Measurements from ENCODE around the gene ZHX3.
A peak's percentile ranks its signal among the peaks of the same experiment; 100 is the strongest.

DNA sequence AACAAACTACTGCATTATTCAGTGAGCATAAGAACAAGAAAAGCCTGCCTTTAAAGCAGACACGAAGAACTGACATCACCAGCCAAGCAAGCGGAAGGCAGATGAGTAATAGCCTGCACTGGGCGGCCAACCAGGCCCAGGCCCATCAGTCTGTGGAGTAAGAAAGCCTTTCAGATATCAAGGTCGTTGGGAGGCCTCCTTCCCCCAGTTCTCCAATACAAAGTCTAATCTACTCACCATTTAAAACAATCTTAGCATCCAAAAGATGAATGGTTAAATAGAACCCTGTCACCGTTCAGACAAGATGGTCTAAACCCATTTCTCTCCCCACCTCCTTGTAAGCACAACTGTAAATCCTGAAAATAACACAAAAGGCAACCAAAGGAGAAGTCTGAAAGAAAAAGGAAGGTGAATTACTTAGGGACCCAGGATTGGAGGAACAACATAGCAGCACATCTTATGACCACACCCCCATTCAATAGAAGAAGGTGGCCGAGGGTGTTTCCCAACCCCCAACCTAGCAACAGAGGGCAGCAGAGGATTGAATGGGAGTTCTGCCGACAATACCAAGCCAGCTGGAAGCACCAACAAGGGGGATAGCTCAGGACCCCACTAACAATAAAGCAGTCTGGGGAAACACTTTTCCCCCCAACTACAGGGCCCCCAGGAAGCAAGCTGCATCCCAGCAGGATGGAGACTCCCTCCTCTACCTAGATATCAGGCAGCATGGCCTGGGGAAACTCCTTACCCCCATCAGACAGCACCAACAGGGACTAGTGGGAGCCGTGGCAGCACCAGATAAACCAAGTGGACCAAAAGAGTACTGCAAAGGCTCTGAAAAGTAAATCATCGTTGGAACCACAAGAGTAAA lies 67.9 kb downstream of the ZHX3 start:
- TF ChIP-seq, protein P1, sequence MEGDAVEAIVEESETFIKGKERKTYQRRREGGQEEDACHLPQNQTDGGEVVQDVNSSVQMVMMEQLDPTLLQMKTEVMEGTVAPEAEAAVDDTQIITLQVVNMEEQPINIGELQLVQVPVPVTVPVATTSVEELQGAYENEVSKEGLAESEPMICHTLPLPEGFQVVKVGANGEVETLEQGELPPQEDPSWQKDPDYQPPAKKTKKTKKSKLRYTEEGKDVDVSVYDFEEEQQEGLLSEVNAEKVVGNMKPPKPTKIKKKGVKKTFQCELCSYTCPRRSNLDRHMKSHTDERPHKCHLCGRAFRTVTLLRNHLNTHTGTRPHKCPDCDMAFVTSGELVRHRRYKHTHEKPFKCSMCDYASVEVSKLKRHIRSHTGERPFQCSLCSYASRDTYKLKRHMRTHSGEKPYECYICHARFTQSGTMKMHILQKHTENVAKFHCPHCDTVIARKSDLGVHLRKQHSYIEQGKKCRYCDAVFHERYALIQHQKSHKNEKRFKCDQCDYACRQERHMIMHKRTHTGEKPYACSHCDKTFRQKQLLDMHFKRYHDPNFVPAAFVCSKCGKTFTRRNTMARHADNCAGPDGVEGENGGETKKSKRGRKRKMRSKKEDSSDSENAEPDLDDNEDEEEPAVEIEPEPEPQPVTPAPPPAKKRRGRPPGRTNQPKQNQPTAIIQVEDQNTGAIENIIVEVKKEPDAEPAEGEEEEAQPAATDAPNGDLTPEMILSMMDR (IDR thresholded peaks at IDR 0.05): peak in 1 of 7 experiments; percentile 17
- TF ChIP-seq POLR2AphosphoS5 (IDR thresholded peaks at IDR 0.05) (peak in 2 of 3 donors; percentile 6 to 51), POLR2A (IDR thresholded peaks at IDR 0.05) (no peak), EP300 (IDR thresholded peaks at IDR 0.05) (no peak)

Data from stomach (tissue), 4 donors.